GM23248 (cell line): ENCODE results near the gene TBC1D2B. TPM values are rescaled to one million over a fixed set of nuclear protein-coding genes. Genes with fewer than 3 reads are reported as not detected.

Experiments used
- DNase-seq: peaks from one replicate; pipeline ENCODE4 v3.0.0-alpha.2; 2015
- H2AFZ ChIP-seq: fragments of 200-600 bp; sonication (generic); 2 replicates; pipeline ENCODE4 v1.6.1; 2016; ENCODE audit warnings: antibody characterized with exemption
- H3F3A ChIP-seq: fragments of 200-600 bp; sonication (generic); 2 replicates; pipeline ENCODE4 v1.6.1; 2016; ENCODE audit warnings: mild to moderate bottlenecking, antibody characterized with exemption, mixed run types; ENCODE audit not compliant: insufficient read depth
- H3K27ac ChIP-seq: fragments of 200-600 bp; sonication (generic); 2 replicates; pipeline ENCODE4 v1.5.1; 2016; ENCODE audit warnings: mild to moderate bottlenecking
- H3K27me3 ChIP-seq: fragments of 200-600 bp; sonication (generic); replicated peaks from 2 replicates; pipeline ENCODE4 v1.6.1; 2016; ENCODE audit warnings: mild to moderate bottlenecking; ENCODE audit not compliant: insufficient read depth
- H3K36me3 ChIP-seq: fragments of 200-600 bp; sonication (generic); 2 replicates; pipeline ENCODE4 v1.6.1; 2016; ENCODE audit warnings: low read depth, mild to moderate bottlenecking
- H3K4me1 ChIP-seq: fragments of 200-600 bp; sonication (generic); 2 replicates; pipeline ENCODE4 v1.6.1; 2016; ENCODE audit warnings: mild to moderate bottlenecking; ENCODE audit not compliant: insufficient read depth
- H3K4me2 ChIP-seq: fragments of 200-600 bp; sonication (generic); one replicate; pipeline ENCODE4 v1.6.1; 2016; ENCODE audit warnings: mild to moderate bottlenecking; ENCODE audit not compliant: unreplicated experiment
- H3K4me3 ChIP-seq: fragments of 200-600 bp; sonication (generic); 2 replicates; pipeline ENCODE4 v1.5.1; 2016; ENCODE audit warnings: mild to moderate bottlenecking
- H3K79me2 ChIP-seq: fragments of 200-600 bp; sonication (generic); 2 replicates; pipeline ENCODE4 v1.6.1; 2016; ENCODE audit warnings: mild to moderate bottlenecking; ENCODE audit not compliant: insufficient read depth
- H3K9ac ChIP-seq: fragments of 200-600 bp; sonication (generic); 2 replicates; pipeline ENCODE4 v1.6.1; 2016; ENCODE audit warnings: mild to moderate bottlenecking
- H3K9me2 ChIP-seq: fragments of 200-600 bp; sonication (generic); 2 replicates; pipeline ENCODE4 v1.6.1; 2016; ENCODE audit warnings: mixed run types, mild to moderate bottlenecking, moderate library complexity; ENCODE audit not compliant: insufficient read depth
- H3K9me3 ChIP-seq: fragments of 200-600 bp; sonication (generic); one replicate; pipeline ENCODE4 v1.6.1; 2017; ENCODE audit warnings: low read depth
- H4K20me1 ChIP-seq: fragments of 200-600 bp; sonication (generic); 2 replicates; pipeline ENCODE4 v1.6.0; 2016; ENCODE audit not compliant: insufficient read depth
- EZH2 ChIP-seq: fragments of 200-600 bp; sonication (generic); IDR thresholded peaks from 2 replicates; pipeline ENCODE4 v1.6.1; 2018; ENCODE audit warnings: antibody characterized with exemption, mild to moderate bottlenecking; ENCODE audit not compliant: insufficient read depth, poor library complexity, severe bottlenecking
- EZH2phosphoT487 ChIP-seq: fragments of 200-600 bp; sonication (generic); IDR thresholded peaks from 2 replicates; pipeline ENCODE4 v1.6.1; 2018; ENCODE audit warnings: antibody characterized with exemption, moderate library complexity, mild to moderate bottlenecking, low read depth; ENCODE audit not compliant: insufficient read depth
- WGBS, 2 experiments: methylation state at CpG; one replicate each; pipeline ENCODE4 v1.1.6; 2015 to 2017; ENCODE audit warnings: low lambda C conversion rate in 2 of 2, low coverage in 1 of 2; ENCODE audit errors: missing lambda C conversion rate in 2 of 2; 5-methylcytosine and 5-hydroxymethylcytosine counted together
- in situ Hi-C: fragments of 300-500 bp; cut with MboI; formaldehyde crosslinking; loops from 2 replicates; pipeline ENCODE4 v1.15.0; 2020
- polyA plus RNA-seq: library from polyadenylated mRNA; unstranded; fragments of >200 nt; fragmentation: Nextera tagmentation; extraction: Ambion mirVana; gene quantifications from 2 replicates; pipeline ENCODE4 v1.2.1, GENCODE V29; 2016
- total RNA-seq: library from RNA; depleted of rRNA; stranded (reverse); fragments of >200 nt; shearing (Covaris generic); gene quantifications from 2 replicates; pipeline ENCODE4 v1.2.3, GENCODE V29; 2014

The TBC1D2B gene
- total and polyA plus RNA-seq, 2 experiments from 2014 or later, result 11.1 to 40.5 TPM

GRCh38 chr15:78083186-78083585, 5.7 kb upstream of the TBC1D2B start:
- Histone ChIP-seq H3K9ac (no peak overlapping the region), H4K20me1 (no peaks in the 10 kb centered on the region), H3K79me2 (no peaks in the 10 kb centered on the region), H3K4me1 (peaks cover 22% of the 10 kb centered on the region), H3K4me2 (no peak overlapping the region), H2AFZ (no peak overlapping the region), H3K9me2 (no peaks in the 10 kb centered on the region), H3K27me3 (no peaks in the 10 kb centered on the region), H3K9me3 (no peaks in the 10 kb centered on the region), H3K27ac (no peak overlapping the region), H3K4me3 (no peak overlapping the region), H3F3A (peaks cover 4% of the 10 kb centered on the region; the same call in 1 of the 2 replicates), H3K36me3 (no peaks in the 10 kb centered on the region)
- TF ChIP-seq EZH2 (no peak), EZH2phosphoT487 (no peak)
- in situ Hi-C loops, result no loop called here
- WGBS, 2 experiments, result 87 to 91% methylated on average over 4 of the region's 4 CpGs
- DNase-seq, result no peak

GRCh38 chr15:78082743-78083110, 5.2 kb upstream of the TBC1D2B start:
- Histone ChIP-seq H3K9me3 (no peaks in the 10 kb centered on the region), H3K9ac (no peak overlapping the region), H3K4me2 (no peak overlapping the region), H3K79me2 (no peaks in the 10 kb centered on the region), H2AFZ (no peak overlapping the region), H3K9me2 (no peaks in the 10 kb centered on the region), H3F3A (peaks cover 8% of the 10 kb centered on the region), H3K27ac (no peak overlapping the region), H3K27me3 (no peaks in the 10 kb centered on the region), H3K4me3 (no peak overlapping the region), H3K4me1 (peaks cover 22% of the 10 kb centered on the region), H3K36me3 (no peaks in the 10 kb centered on the region), H4K20me1 (no peaks in the 10 kb centered on the region)
- no peak for DNase-seq
- WGBS, 2 experiments, result 100% methylated on average over 1 of the region's 1 CpG
- in situ Hi-C loops, result no loop called here
- TF ChIP-seq EZH2phosphoT487 (no peak), EZH2 (no peak)

- Histone ChIP-seq H3K36me3 (no peaks in the 10 kb centered on the region), H3K9ac (no peak overlapping the region), H3K27me3 (no peaks in the 10 kb centered on the region), H3K79me2 (peaks cover under 1% of the 10 kb centered on the region; the same call in 1 of the 2 replicates), H3K27ac (no peak overlapping the region), H3K9me2 (no peaks in the 10 kb centered on the region), H3K4me1 (peaks cover 22% of the 10 kb centered on the region), H3K4me2 (no peak overlapping the region), H3K9me3 (no peaks in the 10 kb centered on the region), H2AFZ (no peak overlapping the region), H3K4me3 (no peak overlapping the region), H4K20me1 (no peaks in the 10 kb centered on the region), H3F3A (peaks cover 8% of the 10 kb centered on the region)
- DNase-seq, result peak; percentile 42
- 84 to 95% methylated on average over 5 of the region's 5 CpGs for WGBS, 2 experiments
- in situ Hi-C loops, result no loop called here
- TF ChIP-seq EZH2 (no peak), EZH2phosphoT487 (no peak)
Observed at GRCh38 chr15:78082106-78082742, 4.7 kb upstream of the TBC1D2B start.

GRCh38 chr15:78080088-78080460, 2.6 kb upstream of the TBC1D2B start:
- Histone ChIP-seq H3K4me1 (peaks cover 15% of the 10 kb centered on the region; the same call in 1 of the 2 replicates), H3K4me2 (no peak overlapping the region), H3K27me3 (no peaks in the 10 kb centered on the region), H2AFZ (no peak overlapping the region), H3K4me3 (no peak overlapping the region), H3K9me2 (no peaks in the 10 kb centered on the region), H3F3A (peaks cover 21% of the 10 kb centered on the region), H4K20me1 (no peaks in the 10 kb centered on the region), H3K36me3 (no peaks in the 10 kb centered on the region), H3K27ac (no peak overlapping the region), H3K9me3 (no peaks in the 10 kb centered on the region), H3K79me2 (peaks cover 15% of the 10 kb centered on the region), H3K9ac (no peak overlapping the region)
- 92 to 96% methylated on average over 8 of the region's 8 CpGs for WGBS, 2 experiments
- DNase-seq, result no peak
- in situ Hi-C loops, result no loop called here
- TF ChIP-seq EZH2phosphoT487 (no peak), EZH2 (no peak)
